ENCODE results near the gene PRDM1. TPM values are rescaled to one million over a fixed set of nuclear protein-coding genes. Genes with fewer than 3 reads are reported as not detected.

Gene PRDM1
- total RNA-seq, 1 donor from 2014 or later = not detected

- no peak for DNase-seq (ENCODE audit: extremely low spot score, unreplicated experiment)
- Mint-ChIP-seq H3K36me3 (ENCODE audit: unreplicated experiment) (no peaks in the 10 kb centered on the region), H3K4me3 (ENCODE audit: unreplicated experiment) (no peak overlapping the region), H3K27ac (ENCODE audit: unreplicated experiment) (no peak overlapping the region), H3K27me3 (ENCODE audit: unreplicated experiment) (no peaks in the 10 kb centered on the region), H3K4me1 (ENCODE audit: unreplicated experiment) (no peaks in the 10 kb centered on the region), H3K9me3 (ENCODE audit: unreplicated experiment) (no peaks in the 10 kb centered on the region)
- no peak for TF ChIP-seq CTCF (IDR thresholded peaks at IDR 0.05)
Measured at GRCh38 chr6:106104941-106105340, 18.8 kb downstream of the PRDM1 start.

- H3K4me1 Mint-ChIP-seq (ENCODE audit: unreplicated experiment) = no peaks in the 10 kb centered on the region
- no peak for DNase-seq (ENCODE audit: extremely low spot score, unreplicated experiment)
- H3K27ac Mint-ChIP-seq (ENCODE audit: unreplicated experiment) = no peak overlapping the region
- no peak overlapping the region for H3K4me3 Mint-ChIP-seq (ENCODE audit: unreplicated experiment)
- no peaks in the 10 kb centered on the region for H3K27me3 Mint-ChIP-seq (ENCODE audit: unreplicated experiment)
- TF ChIP-seq CTCF (IDR thresholded peaks at IDR 0.05) = no peak
- H3K36me3 Mint-ChIP-seq (ENCODE audit: unreplicated experiment) = no peaks in the 10 kb centered on the region
- H3K9me3 Mint-ChIP-seq (ENCODE audit: unreplicated experiment) = no peaks in the 10 kb centered on the region
Measured at GRCh38 chr6:106105493-106105892, 19.4 kb downstream of the PRDM1 start.

DNA sequence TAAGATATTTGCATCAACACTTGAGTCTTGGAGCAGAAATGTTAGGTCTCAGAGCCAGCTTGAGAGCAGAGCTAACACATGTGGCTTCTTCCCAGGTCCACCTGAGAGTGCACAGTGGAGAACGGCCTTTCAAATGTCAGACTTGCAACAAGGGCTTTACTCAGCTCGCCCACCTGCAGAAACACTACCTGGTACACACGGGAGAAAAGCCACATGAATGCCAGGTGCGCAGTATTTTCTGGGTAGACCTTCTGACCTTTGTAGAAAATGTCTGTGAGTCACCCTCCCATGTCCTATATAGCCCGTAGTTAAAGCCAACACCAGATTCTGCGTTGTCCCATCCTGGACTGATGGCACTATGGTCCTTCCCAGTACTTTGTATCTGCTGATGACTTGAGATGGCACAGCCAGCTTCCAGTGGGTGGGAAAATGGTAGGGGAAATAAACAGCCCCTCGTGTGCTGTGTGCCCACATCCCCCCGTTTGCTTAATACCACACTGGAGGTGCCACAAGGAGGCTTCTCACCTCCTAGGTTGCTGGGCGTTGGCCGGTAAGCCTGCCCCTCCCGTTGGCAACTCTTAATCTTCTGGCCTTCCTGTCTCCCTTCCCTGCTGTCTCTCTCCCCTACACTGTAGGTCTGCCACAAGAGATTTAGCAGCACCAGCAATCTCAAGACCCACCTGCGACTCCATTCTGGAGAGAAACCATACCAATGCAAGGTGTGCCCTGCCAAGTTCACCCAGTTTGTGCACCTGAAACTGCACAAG lies 20.3 kb downstream of the PRDM1 start:
- no peaks in the 10 kb centered on the region for H3K9me3 Mint-ChIP-seq (ENCODE audit: unreplicated experiment)
- H3K27ac Mint-ChIP-seq (ENCODE audit: unreplicated experiment) = no peak overlapping the region
- H3K36me3 Mint-ChIP-seq (ENCODE audit: unreplicated experiment) = no peaks in the 10 kb centered on the region
- no peaks in the 10 kb centered on the region for H3K27me3 Mint-ChIP-seq (ENCODE audit: unreplicated experiment)
- H3K4me3 Mint-ChIP-seq (ENCODE audit: unreplicated experiment) = no peak overlapping the region
- no peak for DNase-seq (ENCODE audit: extremely low spot score, unreplicated experiment)
- no peak for TF ChIP-seq CTCF (IDR thresholded peaks at IDR 0.05)
- no peaks in the 10 kb centered on the region for H3K4me1 Mint-ChIP-seq (ENCODE audit: unreplicated experiment)

DNA sequence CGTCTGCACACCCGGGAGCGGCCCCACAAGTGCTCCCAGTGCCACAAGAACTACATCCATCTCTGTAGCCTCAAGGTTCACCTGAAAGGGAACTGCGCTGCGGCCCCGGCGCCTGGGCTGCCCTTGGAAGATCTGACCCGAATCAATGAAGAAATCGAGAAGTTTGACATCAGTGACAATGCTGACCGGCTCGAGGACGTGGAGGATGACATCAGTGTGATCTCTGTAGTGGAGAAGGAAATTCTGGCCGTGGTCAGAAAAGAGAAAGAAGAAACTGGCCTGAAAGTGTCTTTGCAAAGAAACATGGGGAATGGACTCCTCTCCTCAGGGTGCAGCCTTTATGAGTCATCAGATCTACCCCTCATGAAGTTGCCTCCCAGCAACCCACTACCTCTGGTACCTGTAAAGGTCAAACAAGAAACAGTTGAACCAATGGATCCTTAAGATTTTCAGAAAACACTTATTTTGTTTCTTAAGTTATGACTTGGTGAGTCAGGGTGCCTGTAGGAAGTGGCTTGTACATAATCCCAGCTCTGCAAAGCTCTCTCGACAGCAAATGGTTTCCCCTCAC lies 21.0 kb downstream of the PRDM1 start:
- no peak overlapping the region for H3K27ac Mint-ChIP-seq (ENCODE audit: unreplicated experiment)
- no peak overlapping the region for H3K4me3 Mint-ChIP-seq (ENCODE audit: unreplicated experiment)
- no peaks in the 10 kb centered on the region for H3K9me3 Mint-ChIP-seq (ENCODE audit: unreplicated experiment)
- no peak for TF ChIP-seq CTCF (IDR thresholded peaks at IDR 0.05)
- no peaks in the 10 kb centered on the region for H3K36me3 Mint-ChIP-seq (ENCODE audit: unreplicated experiment)
- DNase-seq (ENCODE audit: extremely low spot score, unreplicated experiment) = no peak
- no peaks in the 10 kb centered on the region for H3K4me1 Mint-ChIP-seq (ENCODE audit: unreplicated experiment)
- H3K27me3 Mint-ChIP-seq (ENCODE audit: unreplicated experiment) = no peaks in the 10 kb centered on the region

DNA sequence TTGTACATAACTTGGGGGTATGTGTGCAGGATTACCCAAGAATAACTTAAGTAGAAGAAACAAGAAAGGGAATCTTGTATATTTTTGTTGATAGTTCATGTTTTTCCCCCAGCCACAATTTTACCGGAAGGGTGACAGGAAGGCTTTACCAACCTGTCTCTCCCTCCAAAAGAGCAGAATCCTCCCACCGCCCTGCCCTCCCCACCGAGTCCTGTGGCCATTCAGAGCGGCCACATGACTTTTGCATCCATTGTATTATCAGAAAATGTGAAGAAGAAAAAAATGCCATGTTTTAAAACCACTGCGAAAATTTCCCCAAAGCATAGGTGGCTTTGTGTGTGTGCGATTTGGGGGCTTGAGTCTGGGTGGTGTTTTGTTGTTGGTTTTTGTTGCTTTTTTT lies 22.0 kb downstream of the PRDM1 start:
- H3K27me3 Mint-ChIP-seq (ENCODE audit: unreplicated experiment) = no peaks in the 10 kb centered on the region
- H3K36me3 Mint-ChIP-seq (ENCODE audit: unreplicated experiment) = no peaks in the 10 kb centered on the region
- H3K9me3 Mint-ChIP-seq (ENCODE audit: unreplicated experiment) = no peaks in the 10 kb centered on the region
- TF ChIP-seq CTCF (IDR thresholded peaks at IDR 0.05) = no peak
- DNase-seq (ENCODE audit: extremely low spot score, unreplicated experiment) = no peak
- no peak overlapping the region for H3K27ac Mint-ChIP-seq (ENCODE audit: unreplicated experiment)
- no peaks in the 10 kb centered on the region for H3K4me1 Mint-ChIP-seq (ENCODE audit: unreplicated experiment)
- H3K4me3 Mint-ChIP-seq (ENCODE audit: unreplicated experiment) = no peak overlapping the region

Measured in osteocyte (in vitro differentiated cells).